HepG2 (cell line): Measurements from ENCODE around the gene ACACB.

Source experiments
- POLR2A ChIP-seq, 2 experiments: IDR thresholded peaks; 2 replicates each; pipeline ENCODE4 v1.6.1; 2011; ENCODE audit warnings: low read depth in 2 of 2, low read length in 2 of 2, mild to moderate bottlenecking in 1 of 2, moderate library complexity in 1 of 2; ENCODE audit not compliant: insufficient read depth in 1 of 2
- RORA ChIP-seq: sonication (generic); formaldehyde crosslinking; IDR thresholded peaks from 2 replicates; pipeline ENCODE4 v1.5.0; 2020; ENCODE audit warnings: mild to moderate bottlenecking, missing genetic modification reagents, moderate library complexity
- ZNF101 ChIP-seq: sonication (generic); formaldehyde crosslinking; IDR thresholded peaks from 2 replicates; pipeline ENCODE4 v1.4.0; 2020; ENCODE audit warnings: mild to moderate bottlenecking, low read depth, missing genetic modification reagents, borderline replicate concordance
- ZNF891 ChIP-seq: sonication (generic); formaldehyde crosslinking; IDR thresholded peaks from 2 replicates; pipeline ENCODE4 v1.5.0; 2020; ENCODE audit warnings: mild to moderate bottlenecking, missing genetic modification reagents
- TF ChIP-seq, protein P1 (sequence below): IDR thresholded peaks from 2 replicates; pipeline ENCODE4 v1.6.1; 2018; ENCODE audit warnings: missing genetic modification reagents, mild to moderate bottlenecking, missing compliant biosample characterization
- TF ChIP-seq, protein P2 (sequence below): sonication (generic); formaldehyde crosslinking; IDR thresholded peaks from 2 replicates; pipeline ENCODE4 v1.5.0; 2020; ENCODE audit warnings: mild to moderate bottlenecking, missing genetic modification reagents, moderate library complexity

DNA sequence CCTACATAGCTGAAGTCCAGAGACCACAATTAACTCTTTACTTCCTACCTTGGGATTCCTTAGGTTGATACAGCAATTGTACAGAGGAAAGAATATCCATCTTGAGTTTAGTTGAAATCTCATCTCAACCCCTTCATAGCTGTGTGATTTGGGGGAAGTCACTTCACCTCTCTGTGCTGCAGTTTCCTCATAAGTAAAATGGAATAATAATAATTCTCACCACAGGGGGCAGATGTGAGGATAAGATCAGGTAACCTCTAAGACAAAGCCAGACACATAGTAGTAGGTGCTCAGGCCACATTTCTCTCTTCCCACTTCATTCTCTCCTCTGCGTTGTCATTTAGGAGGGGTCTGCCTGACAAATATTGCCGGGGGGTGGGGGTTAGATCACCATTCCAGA lies 186.0 kb downstream of the ACACB start:
- TF ChIP-seq ZNF101 (CRISPR knock-in tag) (no peak), ZNF891 (CRISPR knock-in tag) (no peak), RORA (CRISPR knock-in tag) (no peak), POLR2A (IDR thresholded peaks at IDR 0.05; ENCODE audit: insufficient read depth in 1 of 2, low read depth in 2 of 2, low read length in 2 of 2) (no peak)
- TF ChIP-seq, protein P1, sequence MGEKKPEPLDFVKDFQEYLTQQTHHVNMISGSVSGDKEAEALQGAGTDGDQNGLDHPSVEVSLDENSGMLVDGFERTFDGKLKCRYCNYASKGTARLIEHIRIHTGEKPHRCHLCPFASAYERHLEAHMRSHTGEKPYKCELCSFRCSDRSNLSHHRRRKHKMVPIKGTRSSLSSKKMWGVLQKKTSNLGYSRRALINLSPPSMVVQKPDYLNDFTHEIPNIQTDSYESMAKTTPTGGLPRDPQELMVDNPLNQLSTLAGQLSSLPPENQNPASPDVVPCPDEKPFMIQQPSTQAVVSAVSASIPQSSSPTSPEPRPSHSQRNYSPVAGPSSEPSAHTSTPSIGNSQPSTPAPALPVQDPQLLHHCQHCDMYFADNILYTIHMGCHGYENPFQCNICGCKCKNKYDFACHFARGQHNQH (CRISPR knock-in tag), result no peak
- TF ChIP-seq, protein P2, sequence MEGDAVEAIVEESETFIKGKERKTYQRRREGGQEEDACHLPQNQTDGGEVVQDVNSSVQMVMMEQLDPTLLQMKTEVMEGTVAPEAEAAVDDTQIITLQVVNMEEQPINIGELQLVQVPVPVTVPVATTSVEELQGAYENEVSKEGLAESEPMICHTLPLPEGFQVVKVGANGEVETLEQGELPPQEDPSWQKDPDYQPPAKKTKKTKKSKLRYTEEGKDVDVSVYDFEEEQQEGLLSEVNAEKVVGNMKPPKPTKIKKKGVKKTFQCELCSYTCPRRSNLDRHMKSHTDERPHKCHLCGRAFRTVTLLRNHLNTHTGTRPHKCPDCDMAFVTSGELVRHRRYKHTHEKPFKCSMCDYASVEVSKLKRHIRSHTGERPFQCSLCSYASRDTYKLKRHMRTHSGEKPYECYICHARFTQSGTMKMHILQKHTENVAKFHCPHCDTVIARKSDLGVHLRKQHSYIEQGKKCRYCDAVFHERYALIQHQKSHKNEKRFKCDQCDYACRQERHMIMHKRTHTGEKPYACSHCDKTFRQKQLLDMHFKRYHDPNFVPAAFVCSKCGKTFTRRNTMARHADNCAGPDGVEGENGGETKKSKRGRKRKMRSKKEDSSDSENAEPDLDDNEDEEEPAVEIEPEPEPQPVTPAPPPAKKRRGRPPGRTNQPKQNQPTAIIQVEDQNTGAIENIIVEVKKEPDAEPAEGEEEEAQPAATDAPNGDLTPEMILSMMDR (CRISPR knock-in tag), result peak; percentile 14; the same call in 1 of the 2 replicates
